ENCODE data around the gene AIFM1. TPM values are rescaled to one million over a fixed set of nuclear protein-coding genes. Genes with fewer than 3 reads are reported as not detected.
"Not testable (repeated sequence)": the region's sequence is repeated elsewhere in the genome, so short reads cannot be mapped to it uniquely, and the experiment has no call there.

Gene AIFM1
- polyA plus RNA-seq, 1 donor (not counting 4 experiments of a cell fraction or from before 2014, with no cell fraction given) = 52.5 TPM

DNA sequence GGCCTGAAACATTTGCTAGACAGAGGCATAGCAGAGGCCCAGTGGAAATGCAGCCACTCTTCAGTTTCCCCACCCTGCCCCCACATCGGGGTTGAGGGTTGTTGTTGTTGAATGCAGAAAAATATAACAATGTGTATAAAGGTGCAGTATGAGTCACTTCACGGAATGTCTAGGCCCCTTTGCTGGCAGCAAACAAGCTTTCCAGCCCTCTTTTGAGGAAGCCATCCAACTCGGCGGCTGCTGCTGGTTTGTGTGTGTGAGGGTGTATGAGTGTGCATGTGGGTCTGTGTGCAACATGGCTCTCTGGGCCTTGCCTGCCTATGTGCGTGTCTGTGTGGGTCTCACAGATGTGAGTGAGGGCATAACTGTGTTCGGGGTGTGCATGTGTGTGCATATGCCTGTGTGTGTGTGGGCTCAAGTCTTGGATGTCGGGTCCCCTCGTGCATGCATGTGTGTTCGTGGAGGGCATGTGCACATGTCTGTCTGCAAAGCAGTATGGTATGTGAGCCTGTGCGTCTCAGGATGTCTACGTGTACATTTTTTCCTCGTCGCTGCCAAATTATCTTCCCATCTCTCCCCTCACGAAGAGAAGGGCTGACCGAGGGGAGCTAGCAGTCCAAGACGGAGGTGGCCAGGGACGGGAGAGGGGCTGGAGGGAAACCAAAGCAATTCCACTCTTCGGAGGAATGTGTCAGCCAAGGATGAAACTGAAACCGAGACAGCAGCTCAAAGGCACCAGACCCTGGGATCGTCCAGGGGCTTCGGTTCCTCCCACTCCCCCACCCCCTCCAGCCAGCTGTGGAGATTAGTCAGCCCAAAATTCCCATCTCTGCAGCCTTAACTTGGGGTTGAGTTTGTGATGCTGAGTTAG is 47.0 kb downstream of the AIFM1 start:
- Histone ChIP-seq H3K4me3 (ENCODE audit: control insufficient read depth in 2 of 3, extremely low read depth in 1 of 3, insufficient read depth in 2 of 3, low read depth in 1 of 3, low read length in 3 of 3) (no peak overlapping the region), H3K79me2 (ENCODE audit: control insufficient read depth, insufficient read depth, low read length) (no peaks in the 10 kb centered on the region), H3K27ac (ENCODE audit: control insufficient read depth, insufficient read depth, low read length) (peak overlapping the region; percentile 60), H3K9me1 (ENCODE audit: control insufficient read depth, extremely low read depth, insufficient read depth, low read length) (no peaks in the 10 kb centered on the region), H3K9ac (ENCODE audit: control insufficient read depth, extremely low read depth, insufficient read depth, low read length) (peak overlapping the region; percentile 57), H3K27me3 (ENCODE audit: control insufficient read depth, extremely low read depth, insufficient read depth, low read length) (no peaks in the 10 kb centered on the region), H2AFZ (ENCODE audit: control insufficient read depth, low read length) (no peak overlapping the region), H4K20me1 (ENCODE audit: control insufficient read depth, extremely low read depth, insufficient read depth, low read length) (no peaks in the 10 kb centered on the region), H3K9me3 (ENCODE audit: control insufficient read depth, low read depth, low read length) (no peaks in the 10 kb centered on the region), H3K36me3 (ENCODE audit: control insufficient read depth in 2 of 2, extremely low read depth in 1 of 2, insufficient read depth in 2 of 2, low read length in 2 of 2) (no peaks in the 10 kb centered on the region), H3K4me2 (ENCODE audit: control insufficient read depth, extremely low read depth, insufficient read depth, low read depth, low read length) (peak overlapping the region; percentile 48), H3K4me1 (ENCODE audit: control insufficient read depth, extremely low read depth, insufficient read depth, low read length) (peaks cover 47% of the 10 kb centered on the region)
- TF ChIP-seq, protein P1, sequence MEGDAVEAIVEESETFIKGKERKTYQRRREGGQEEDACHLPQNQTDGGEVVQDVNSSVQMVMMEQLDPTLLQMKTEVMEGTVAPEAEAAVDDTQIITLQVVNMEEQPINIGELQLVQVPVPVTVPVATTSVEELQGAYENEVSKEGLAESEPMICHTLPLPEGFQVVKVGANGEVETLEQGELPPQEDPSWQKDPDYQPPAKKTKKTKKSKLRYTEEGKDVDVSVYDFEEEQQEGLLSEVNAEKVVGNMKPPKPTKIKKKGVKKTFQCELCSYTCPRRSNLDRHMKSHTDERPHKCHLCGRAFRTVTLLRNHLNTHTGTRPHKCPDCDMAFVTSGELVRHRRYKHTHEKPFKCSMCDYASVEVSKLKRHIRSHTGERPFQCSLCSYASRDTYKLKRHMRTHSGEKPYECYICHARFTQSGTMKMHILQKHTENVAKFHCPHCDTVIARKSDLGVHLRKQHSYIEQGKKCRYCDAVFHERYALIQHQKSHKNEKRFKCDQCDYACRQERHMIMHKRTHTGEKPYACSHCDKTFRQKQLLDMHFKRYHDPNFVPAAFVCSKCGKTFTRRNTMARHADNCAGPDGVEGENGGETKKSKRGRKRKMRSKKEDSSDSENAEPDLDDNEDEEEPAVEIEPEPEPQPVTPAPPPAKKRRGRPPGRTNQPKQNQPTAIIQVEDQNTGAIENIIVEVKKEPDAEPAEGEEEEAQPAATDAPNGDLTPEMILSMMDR (optimal IDR thresholded peaks at IDR 0.05 in 1 of 3, IDR thresholded peaks at IDR 0.05 in 1 of 3, conservative IDR thresholded peaks at IDR 0.05 in 1 of 3; ENCODE audit: extremely low read depth in 1 of 3, insufficient read depth in 2 of 3, low read length in 3 of 3) = no peak
- no peak for TF ChIP-seq EZH2 (IDR thresholded peaks at IDR 0.05; ENCODE audit: low read length)
- FAIRE-seq = no peak
- no peak for DNase-seq (ENCODE audit: low read depth, low spot score)
- dilution Hi-C loops (cut with MboI; ENCODE audit: extremely low pct_ligation_motif_present, low sequenced_read_pairs) = no loop called here

DNA sequence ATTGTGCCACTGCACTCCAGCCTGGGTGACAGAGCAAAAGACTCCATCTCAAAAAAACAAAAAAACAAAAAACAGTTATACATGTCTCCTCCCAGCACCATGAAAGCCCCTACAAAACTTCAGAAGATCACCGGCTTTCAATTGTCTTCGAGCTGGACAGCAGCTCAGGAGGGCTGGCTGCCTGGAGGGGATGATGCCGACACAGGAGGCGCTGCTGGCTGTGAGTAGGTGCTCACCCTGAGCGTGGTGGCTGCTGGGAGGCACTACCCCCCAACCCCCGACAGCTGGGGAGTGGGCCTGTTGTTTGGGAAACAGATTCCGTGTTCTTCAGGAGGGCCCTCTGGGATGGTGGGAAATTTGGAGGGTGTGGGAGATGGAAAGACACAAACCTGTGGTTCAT is 48.5 kb downstream of the AIFM1 start:
- no peak for DNase-seq (ENCODE audit: low read depth, low spot score)
- dilution Hi-C loops (cut with MboI; ENCODE audit: extremely low pct_ligation_motif_present, low sequenced_read_pairs) = no loop called here
- Histone ChIP-seq H3K27ac (ENCODE audit: control insufficient read depth, insufficient read depth, low read length) (no peak overlapping the region), H3K4me3 (ENCODE audit: control insufficient read depth in 2 of 3, extremely low read depth in 1 of 3, insufficient read depth in 2 of 3, low read depth in 1 of 3, low read length in 3 of 3) (no peak overlapping the region), H4K20me1 (ENCODE audit: control insufficient read depth, extremely low read depth, insufficient read depth, low read length) (no peaks in the 10 kb centered on the region), H3K9me1 (ENCODE audit: control insufficient read depth, extremely low read depth, insufficient read depth, low read length) (no peaks in the 10 kb centered on the region), H2AFZ (ENCODE audit: control insufficient read depth, low read length) (no peak overlapping the region), H3K9me3 (ENCODE audit: control insufficient read depth, low read depth, low read length) (no peaks in the 10 kb centered on the region), H3K36me3 (ENCODE audit: control insufficient read depth in 2 of 2, extremely low read depth in 1 of 2, insufficient read depth in 2 of 2, low read length in 2 of 2) (no peaks in the 10 kb centered on the region), H3K4me2 (ENCODE audit: control insufficient read depth, extremely low read depth, insufficient read depth, low read depth, low read length) (no peak overlapping the region), H3K4me1 (ENCODE audit: control insufficient read depth, extremely low read depth, insufficient read depth, low read length) (peaks cover 50% of the 10 kb centered on the region), H3K27me3 (ENCODE audit: control insufficient read depth, extremely low read depth, insufficient read depth, low read length) (no peaks in the 10 kb centered on the region), H3K9ac (ENCODE audit: control insufficient read depth, extremely low read depth, insufficient read depth, low read length) (no peak overlapping the region), H3K79me2 (ENCODE audit: control insufficient read depth, insufficient read depth, low read length) (no peaks in the 10 kb centered on the region)
- FAIRE-seq = no peak
- TF ChIP-seq EZH2 (IDR thresholded peaks at IDR 0.05; ENCODE audit: low read length) = no peak
- TF ChIP-seq, protein P1 (optimal IDR thresholded peaks at IDR 0.05 in 1 of 3, IDR thresholded peaks at IDR 0.05 in 1 of 3, conservative IDR thresholded peaks at IDR 0.05 in 1 of 3; ENCODE audit: extremely low read depth in 1 of 3, insufficient read depth in 2 of 3, low read length in 3 of 3) = no peak

DNA sequence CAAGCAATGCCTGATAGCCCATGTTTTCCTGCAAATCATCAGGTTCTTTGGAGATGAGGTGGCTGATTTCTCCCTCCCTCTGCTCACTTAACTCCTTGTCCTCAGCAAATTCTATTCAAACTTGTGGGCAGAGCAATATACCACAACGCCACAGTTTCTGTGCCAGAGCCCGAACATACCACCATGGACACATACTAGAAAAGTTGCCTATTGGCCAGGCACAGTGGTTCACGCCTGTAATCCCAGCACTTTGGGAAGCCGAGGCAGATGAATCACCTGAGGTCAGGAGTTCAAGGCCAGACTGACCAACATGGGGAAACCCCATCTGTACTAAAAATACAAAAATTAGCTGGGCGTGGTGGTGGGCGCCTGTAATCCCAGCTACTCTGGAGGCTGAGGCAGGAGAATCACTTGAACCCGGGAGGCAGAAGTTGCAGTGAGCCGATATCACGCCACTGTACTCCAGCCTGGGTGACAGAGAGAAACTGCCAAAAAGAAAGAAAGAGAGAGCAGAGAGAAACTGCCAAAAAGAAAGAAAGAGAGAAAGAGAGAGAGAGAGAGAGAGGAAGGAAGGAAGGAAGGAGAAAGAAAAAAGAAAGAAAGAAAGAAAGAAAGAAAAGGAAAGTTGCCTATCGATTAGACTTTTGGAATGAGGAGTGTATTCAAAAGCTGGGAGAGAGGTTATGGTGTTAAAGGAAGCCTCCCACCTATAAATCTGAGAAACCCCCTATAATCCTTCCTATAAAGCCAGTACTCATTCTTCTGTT is 50.3 kb downstream of the AIFM1 start:
- H3K4me2 ChIP-seq (ENCODE audit: control insufficient read depth, extremely low read depth, insufficient read depth, low read depth, low read length); H4K20me1 ChIP-seq (ENCODE audit: control insufficient read depth, extremely low read depth, insufficient read depth, low read length); dilution Hi-C loops (cut with MboI; ENCODE audit: extremely low pct_ligation_motif_present, low sequenced_read_pairs); FAIRE-seq; H3K9me1 ChIP-seq (ENCODE audit: control insufficient read depth, extremely low read depth, insufficient read depth, low read length); H3K4me3 ChIP-seq (ENCODE audit: control insufficient read depth in 2 of 3, extremely low read depth in 1 of 3, insufficient read depth in 2 of 3, low read depth in 1 of 3, low read length in 3 of 3); H3K9me3 ChIP-seq (ENCODE audit: control insufficient read depth, low read depth, low read length); H3K27me3 ChIP-seq (ENCODE audit: control insufficient read depth, extremely low read depth, insufficient read depth, low read length); DNase-seq (ENCODE audit: low read depth, low spot score); H3K9ac ChIP-seq (ENCODE audit: control insufficient read depth, extremely low read depth, insufficient read depth, low read length); H2AFZ ChIP-seq (ENCODE audit: control insufficient read depth, low read length); H3K79me2 ChIP-seq (ENCODE audit: control insufficient read depth, insufficient read depth, low read length); H3K36me3 ChIP-seq (ENCODE audit: control insufficient read depth in 2 of 2, extremely low read depth in 1 of 2, insufficient read depth in 2 of 2, low read length in 2 of 2); H3K27ac ChIP-seq (ENCODE audit: control insufficient read depth, insufficient read depth, low read length): not testable (repeated sequence)
- peaks cover 46% of the 10 kb centered on the region for H3K4me1 ChIP-seq (ENCODE audit: control insufficient read depth, extremely low read depth, insufficient read depth, low read length)
